Measurements from ENCODE around the gene MVB12B. TPM values are rescaled to one million over a fixed set of nuclear protein-coding genes. Genes with fewer than 3 reads are reported as not detected.
A peak's percentile ranks its signal among the peaks of the same experiment; 100 is the strongest.

MVB12B gene
- total RNA-seq, 2 donors from 2014 or later: 1.1 to 13.3 TPM

GRCh38 chr9:126367139-126367538 is 40.5 kb downstream of the MVB12B start:
- H3K27me3 Mint-ChIP-seq: no peaks in the 10 kb centered on the region
- no peak overlapping the region for H3K27ac Mint-ChIP-seq
- H3K36me3 Mint-ChIP-seq: peaks cover 15% of the 10 kb centered on the region
- peaks cover 0 to 4% of the 10 kb centered on the region in 2 donors for H3K4me1 Mint-ChIP-seq (ENCODE audit: low read depth in 2 of 2)
- no peak overlapping the region for H3K4me3 Mint-ChIP-seq
- ATAC-seq: peak in 1 of 2 donors; percentile 49
- no peak for DNase-seq (ENCODE audit: low spot score)
- peaks cover 2% of the 10 kb centered on the region for H3K9me3 Mint-ChIP-seq

GRCh38 chr9:126367616-126368015 is 41.0 kb downstream of the MVB12B start:
- H3K4me1 Mint-ChIP-seq (ENCODE audit: low read depth in 2 of 2): peaks cover 2 to 4% of the 10 kb centered on the region in 2 donors
- ATAC-seq: no peak
- peaks cover 2% of the 10 kb centered on the region for H3K9me3 Mint-ChIP-seq
- H3K27ac Mint-ChIP-seq: no peak overlapping the region
- H3K4me3 Mint-ChIP-seq: no peak overlapping the region
- H3K36me3 Mint-ChIP-seq: peaks cover 10% of the 10 kb centered on the region
- no peak for DNase-seq (ENCODE audit: low spot score)
- no peaks in the 10 kb centered on the region for H3K27me3 Mint-ChIP-seq

DNA sequence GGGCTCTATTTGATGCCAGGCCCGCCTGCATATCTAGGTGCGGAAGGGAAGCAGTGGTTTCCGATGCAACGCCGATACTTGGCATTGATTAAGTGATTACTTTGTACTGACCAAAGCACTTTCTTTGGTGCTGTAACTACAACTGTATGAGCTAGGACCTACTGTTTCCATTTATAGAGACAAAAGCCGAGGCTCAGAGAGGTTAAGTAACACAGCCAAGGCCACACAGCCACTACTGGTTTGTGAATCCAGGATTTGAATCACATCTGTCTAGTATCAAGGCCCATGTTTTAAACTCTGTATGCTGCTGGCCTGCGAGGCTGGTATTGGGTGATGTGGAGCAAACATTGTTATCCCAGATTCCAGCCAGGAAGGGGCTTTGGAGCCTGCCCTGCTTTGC is 41.4 kb downstream of the MVB12B start:
- Mint-ChIP-seq H3K9me3 (peaks cover 2% of the 10 kb centered on the region), H3K27me3 (no peaks in the 10 kb centered on the region), H3K4me3 (no peak overlapping the region), H3K4me1 (ENCODE audit: low read depth in 2 of 2) (peaks cover 4 to 6% of the 10 kb centered on the region in 2 donors), H3K27ac (no peak overlapping the region), H3K36me3 (peaks cover 9% of the 10 kb centered on the region)
- ATAC-seq: no peak
- no peak for DNase-seq (ENCODE audit: low spot score)

DNA sequence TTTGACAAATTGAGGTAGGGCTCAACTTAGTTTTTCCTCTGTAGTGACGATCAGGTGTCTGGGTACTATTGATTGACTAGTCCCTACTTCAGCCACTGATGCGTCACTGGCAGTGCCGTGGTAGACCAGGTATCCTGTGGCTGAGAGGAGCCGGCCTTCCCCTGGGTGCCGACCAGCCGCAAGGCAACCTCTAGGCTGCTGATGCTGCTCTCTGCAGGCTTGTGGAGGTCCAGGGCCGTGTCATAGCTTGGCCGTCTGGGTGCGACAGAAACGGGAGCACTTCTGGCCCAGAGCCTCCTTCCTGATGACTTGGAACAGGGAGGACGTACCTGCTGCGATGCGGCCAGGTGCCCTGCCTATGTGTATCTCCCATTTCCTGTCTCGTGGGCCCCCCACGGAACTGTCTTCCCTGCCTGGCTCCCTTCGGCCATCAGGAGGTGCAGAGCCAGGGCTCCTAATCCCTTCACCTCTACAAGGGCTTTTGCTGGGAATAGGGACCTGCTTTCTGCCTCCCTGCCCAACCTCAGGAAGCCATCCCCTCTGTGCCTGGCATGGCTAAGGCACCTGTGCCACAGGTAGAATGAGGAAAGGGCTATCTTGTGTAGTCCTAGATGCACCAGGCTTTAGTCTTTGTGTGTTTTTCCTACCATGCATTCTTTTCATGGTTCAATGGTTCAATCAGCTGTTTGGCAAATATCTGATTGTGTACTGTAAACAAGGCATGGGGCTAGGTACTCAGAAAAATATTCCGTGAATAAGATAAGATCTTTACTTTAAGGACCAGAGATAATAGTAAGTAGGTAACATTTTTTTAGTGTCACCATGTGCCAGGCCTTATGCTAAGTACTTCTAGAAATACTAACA is 44.6 kb downstream of the MVB12B start:
- Mint-ChIP-seq H3K36me3 (no peaks in the 10 kb centered on the region), H3K4me1 (ENCODE audit: low read depth in 2 of 2) (peaks cover 4 to 18% of the 10 kb centered on the region in 2 donors), H3K4me3 (no peak overlapping the region), H3K27ac (no peak overlapping the region), H3K27me3 (peaks cover 0 to 2% of the 10 kb centered on the region in 2 donors), H3K9me3 (no peaks in the 10 kb centered on the region)
- DNase-seq (ENCODE audit: low spot score) (no peak), ATAC-seq (no peak)

- peaks cover 0 to 5% of the 10 kb centered on the region in 2 donors for H3K27me3 Mint-ChIP-seq
- ATAC-seq: no peak
- no peak overlapping the region for H3K4me3 Mint-ChIP-seq
- no peaks in the 10 kb centered on the region for H3K9me3 Mint-ChIP-seq
- no peak for DNase-seq (ENCODE audit: low spot score)
- no peak overlapping the region for H3K27ac Mint-ChIP-seq
- no peaks in the 10 kb centered on the region for H3K36me3 Mint-ChIP-seq
- H3K4me1 Mint-ChIP-seq (ENCODE audit: low read depth in 2 of 2): peaks cover 3 to 18% of the 10 kb centered on the region in 2 donors
Measured at GRCh38 chr9:126372716-126373115, 46.1 kb downstream of the MVB12B start.

DNA sequence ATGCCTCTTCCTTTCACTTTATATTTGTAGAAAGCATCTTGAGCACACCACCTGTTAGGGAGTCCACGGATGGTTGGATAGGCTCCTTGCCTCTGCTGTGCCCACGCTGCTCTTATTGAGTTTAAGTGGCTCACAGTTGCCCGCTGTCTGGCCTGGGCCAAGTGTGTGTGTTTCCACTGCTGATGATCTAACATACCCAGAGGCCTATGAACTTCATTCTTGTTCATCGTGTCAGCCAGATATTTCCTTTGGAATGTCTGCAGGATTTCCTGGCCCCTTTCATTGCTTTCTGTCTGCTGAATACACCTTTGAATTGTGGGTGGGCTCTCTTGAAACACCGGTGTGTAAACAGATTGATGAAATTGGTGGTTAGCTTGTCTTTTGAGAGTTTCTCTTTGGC is 46.6 kb downstream of the MVB12B start:
- no peak for ATAC-seq
- Mint-ChIP-seq H3K27ac (no peak overlapping the region), H3K27me3 (peaks cover 0 to 5% of the 10 kb centered on the region in 2 donors), H3K4me3 (no peak overlapping the region), H3K9me3 (no peaks in the 10 kb centered on the region), H3K36me3 (no peaks in the 10 kb centered on the region), H3K4me1 (ENCODE audit: low read depth in 2 of 2) (peaks cover 3 to 18% of the 10 kb centered on the region in 2 donors)
- DNase-seq (ENCODE audit: low spot score): no peak

- no peak for ATAC-seq
- Mint-ChIP-seq H3K27ac (peak overlapping the region in 1 of 2 donors; percentile 35), H3K9me3 (no peaks in the 10 kb centered on the region), H3K4me3 (no peak overlapping the region), H3K36me3 (no peaks in the 10 kb centered on the region), H3K4me1 (ENCODE audit: low read depth in 2 of 2) (peaks cover 3 to 18% of the 10 kb centered on the region in 2 donors), H3K27me3 (peaks cover 0 to 5% of the 10 kb centered on the region in 2 donors)
- DNase-seq (ENCODE audit: low spot score): no peak
Measured at GRCh38 chr9:126374366-126374781, 47.7 kb downstream of the MVB12B start.

DNA sequence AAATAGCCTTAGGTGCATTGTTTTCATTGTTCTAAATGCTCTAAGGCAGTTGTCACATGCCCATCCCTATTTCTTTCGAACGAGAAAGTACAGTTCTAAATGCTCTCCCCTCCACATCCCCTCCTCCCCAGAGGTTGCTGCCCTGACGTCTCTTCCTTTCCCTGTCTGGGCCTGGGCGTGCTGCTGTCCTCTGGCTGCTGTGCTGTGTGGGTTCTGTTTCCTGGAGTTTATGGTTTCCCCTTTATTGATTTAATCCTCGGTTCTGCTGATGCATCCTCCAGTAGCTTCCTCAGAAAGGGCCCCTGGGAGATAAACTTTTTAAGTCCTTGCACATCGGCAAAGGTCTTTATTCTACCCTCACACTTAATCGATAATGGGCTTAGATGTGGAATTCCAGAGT is 48.8 kb downstream of the MVB12B start:
- DNase-seq (ENCODE audit: low spot score) (no peak), ATAC-seq (no peak)
- Mint-ChIP-seq H3K27ac (peak overlapping the region in 1 of 2 donors; percentile 43), H3K36me3 (no peaks in the 10 kb centered on the region), H3K4me1 (ENCODE audit: low read depth in 2 of 2) (peaks cover 3 to 18% of the 10 kb centered on the region in 2 donors), H3K9me3 (no peaks in the 10 kb centered on the region), H3K27me3 (peaks cover 0 to 5% of the 10 kb centered on the region in 2 donors), H3K4me3 (no peak overlapping the region)

DNA sequence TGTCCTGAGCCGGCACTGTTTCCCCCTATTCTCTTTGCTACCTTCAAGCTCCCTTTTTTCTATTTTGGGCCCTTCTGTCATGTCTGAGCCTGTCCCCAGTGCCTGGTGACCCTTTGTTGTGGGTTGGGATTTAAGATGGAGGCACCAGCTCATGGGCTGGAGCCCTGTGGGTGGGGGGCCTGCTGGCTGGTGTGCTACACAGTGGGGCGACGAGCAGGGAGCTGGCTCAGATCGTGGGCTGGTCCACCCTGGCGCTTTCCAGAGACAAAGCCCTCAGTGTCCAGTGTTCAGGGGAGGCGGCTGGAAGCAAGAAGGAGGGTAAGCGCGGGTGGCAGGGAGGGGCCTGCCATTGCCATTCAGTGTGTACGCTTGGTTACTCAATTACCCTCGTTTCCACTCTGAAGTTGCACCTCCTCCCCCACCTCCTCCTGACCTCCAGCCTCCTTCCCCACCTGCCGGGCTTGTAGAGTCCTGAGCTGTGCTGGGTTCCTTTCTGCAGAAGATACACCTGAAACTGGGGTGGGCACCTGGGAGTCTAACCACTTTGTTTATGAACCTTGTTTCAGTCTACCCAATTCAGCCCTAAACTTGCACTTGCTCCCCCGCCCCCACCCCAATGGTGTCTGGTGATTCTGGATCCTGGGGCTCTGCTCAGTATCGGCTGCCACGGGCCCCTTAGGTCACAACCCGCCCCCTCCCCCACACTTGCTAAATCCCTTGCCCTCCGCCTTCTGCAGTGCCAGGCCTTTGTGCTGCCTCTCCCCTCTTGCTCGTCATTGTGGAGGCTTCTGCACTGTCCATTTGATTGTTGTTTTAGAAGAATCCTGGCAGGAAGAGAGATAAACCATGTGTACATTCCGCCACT is 49.9 kb downstream of the MVB12B start:
- Mint-ChIP-seq H3K27me3 (peaks cover 0 to 5% of the 10 kb centered on the region in 2 donors), H3K27ac (no peak overlapping the region), H3K4me3 (no peak overlapping the region), H3K4me1 (ENCODE audit: low read depth in 2 of 2) (peaks cover 3 to 18% of the 10 kb centered on the region in 2 donors), H3K9me3 (no peaks in the 10 kb centered on the region), H3K36me3 (no peaks in the 10 kb centered on the region)
- DNase-seq (ENCODE audit: low spot score): no peak
- no peak for ATAC-seq

DNA sequence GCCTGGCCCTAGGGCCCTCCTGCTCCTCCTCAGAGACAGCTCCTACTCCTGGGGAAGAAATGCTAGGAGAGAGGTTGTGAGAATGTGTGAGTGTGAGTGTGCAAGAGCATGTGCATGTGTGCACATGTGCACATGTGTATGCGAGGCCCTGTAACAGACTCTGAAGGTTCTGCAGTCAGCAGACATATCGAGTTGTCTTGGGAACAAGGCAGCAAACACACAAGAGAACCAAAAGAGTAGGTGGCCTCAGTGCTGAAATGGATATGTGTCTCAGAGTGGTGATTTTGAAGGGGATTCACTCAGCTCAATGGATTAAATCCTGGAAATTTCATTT is 50.5 kb downstream of the MVB12B start:
- no peak overlapping the region for H3K27ac Mint-ChIP-seq
- H3K4me3 Mint-ChIP-seq: no peak overlapping the region
- H3K36me3 Mint-ChIP-seq: no peaks in the 10 kb centered on the region
- DNase-seq (ENCODE audit: low spot score): no peak
- H3K4me1 Mint-ChIP-seq (ENCODE audit: low read depth in 2 of 2): peaks cover 3 to 18% of the 10 kb centered on the region in 2 donors
- ATAC-seq: no peak
- no peaks in the 10 kb centered on the region for H3K9me3 Mint-ChIP-seq
- peaks cover 0 to 5% of the 10 kb centered on the region in 2 donors for H3K27me3 Mint-ChIP-seq

DNA sequence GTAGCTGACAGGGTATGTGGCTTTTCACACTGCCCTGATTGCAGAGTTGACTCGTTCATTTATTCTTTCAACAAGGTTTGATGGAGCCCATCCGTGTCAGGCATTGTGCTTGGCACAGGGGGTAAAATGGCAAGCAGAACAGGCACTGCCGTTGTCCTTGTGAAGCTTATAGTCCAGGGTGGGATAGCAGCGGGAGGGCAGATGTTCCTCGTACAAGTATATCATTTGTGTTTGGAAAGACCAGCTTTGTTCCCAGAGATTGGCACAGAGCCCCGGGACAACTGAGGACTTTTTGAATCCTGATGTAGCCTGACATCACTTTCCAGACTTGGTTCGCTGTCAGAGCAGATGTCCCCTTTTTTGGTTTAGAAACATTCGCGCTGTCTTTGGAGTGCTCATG is 50.9 kb downstream of the MVB12B start:
- no peak overlapping the region for H3K4me3 Mint-ChIP-seq
- H3K27me3 Mint-ChIP-seq: peaks cover 0 to 5% of the 10 kb centered on the region in 2 donors
- no peaks in the 10 kb centered on the region for H3K9me3 Mint-ChIP-seq
- DNase-seq (ENCODE audit: low spot score) (no peak), ATAC-seq (no peak)
- no peak overlapping the region for H3K27ac Mint-ChIP-seq
- peaks cover 3 to 17% of the 10 kb centered on the region in 2 donors for H3K4me1 Mint-ChIP-seq (ENCODE audit: low read depth in 2 of 2)
- no peaks in the 10 kb centered on the region for H3K36me3 Mint-ChIP-seq

DNA sequence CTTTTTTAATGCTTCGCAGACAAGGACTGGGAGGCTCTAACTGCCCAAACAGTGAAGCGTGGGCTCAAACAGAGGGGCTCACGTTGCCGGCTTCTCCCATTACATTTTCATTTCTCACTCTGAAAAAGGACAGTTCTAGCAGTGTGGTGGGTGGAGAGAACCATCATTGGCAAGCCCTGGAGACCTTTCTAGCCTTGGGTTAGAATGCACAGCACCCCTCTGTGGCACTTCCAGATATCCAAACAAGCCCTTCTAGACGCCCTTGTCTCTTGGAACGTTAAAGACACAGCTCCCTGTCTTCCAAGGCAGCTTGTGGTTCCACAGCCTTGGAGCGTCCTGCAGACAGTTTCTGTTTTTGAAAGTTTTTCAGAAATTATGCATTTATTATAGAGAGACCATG is 52.1 kb downstream of the MVB12B start:
- no peaks in the 10 kb centered on the region for H3K9me3 Mint-ChIP-seq
- H3K36me3 Mint-ChIP-seq: no peaks in the 10 kb centered on the region
- ATAC-seq (no peak), DNase-seq (ENCODE audit: low spot score) (no peak)
- H3K4me3 Mint-ChIP-seq: no peak overlapping the region
- peaks cover 3 to 12% of the 10 kb centered on the region in 2 donors for H3K4me1 Mint-ChIP-seq (ENCODE audit: low read depth in 2 of 2)
- H3K27ac Mint-ChIP-seq: no peak overlapping the region
- H3K27me3 Mint-ChIP-seq: peaks cover 0 to 5% of the 10 kb centered on the region in 2 donors

DNA sequence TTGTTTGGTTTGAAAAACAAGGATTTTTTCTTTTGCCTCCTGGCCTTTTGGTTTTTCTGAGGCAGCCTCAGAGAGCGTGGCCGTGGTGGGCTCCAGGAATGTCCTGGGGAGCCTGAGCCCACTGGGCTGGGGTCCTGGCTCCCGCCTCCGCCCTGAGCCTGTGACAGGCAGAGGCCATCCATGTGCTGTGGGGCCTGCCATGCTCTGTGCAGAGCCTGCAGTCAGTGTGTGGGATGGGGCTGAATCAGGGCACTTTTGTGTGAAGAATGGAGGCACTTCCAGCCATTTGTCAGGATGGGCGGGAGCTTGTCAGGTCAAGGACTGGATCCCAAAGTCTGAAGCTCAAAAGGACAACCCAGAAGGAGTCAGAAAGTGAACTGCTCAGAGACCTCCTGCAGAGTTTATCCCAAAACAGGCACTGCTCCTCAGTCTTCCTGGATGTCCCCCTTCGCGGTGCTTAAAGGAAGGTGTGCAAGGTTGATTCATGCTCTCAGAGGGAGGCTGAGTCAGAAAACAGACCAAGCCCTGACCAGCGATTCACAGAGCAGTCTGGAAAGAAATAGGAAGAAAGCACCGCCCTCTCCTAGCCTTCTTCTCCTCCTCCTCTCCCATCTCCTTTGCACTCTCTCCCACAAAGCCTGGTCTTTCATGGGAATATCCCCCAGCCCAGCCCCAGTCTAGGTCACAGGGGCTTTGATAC is 53.2 kb downstream of the MVB12B start:
- H3K27me3 Mint-ChIP-seq: peaks cover 0 to 5% of the 10 kb centered on the region in 2 donors
- H3K9me3 Mint-ChIP-seq: no peaks in the 10 kb centered on the region
- ATAC-seq: no peak
- no peak for DNase-seq (ENCODE audit: low spot score)
- H3K36me3 Mint-ChIP-seq: no peaks in the 10 kb centered on the region
- H3K27ac Mint-ChIP-seq: no peak overlapping the region
- H3K4me1 Mint-ChIP-seq (ENCODE audit: low read depth in 2 of 2): peaks cover 3 to 12% of the 10 kb centered on the region in 2 donors
- no peak overlapping the region for H3K4me3 Mint-ChIP-seq

Measured in natural killer cell treated with Interleukin-12 subunit alpha and Interleukin-12 subunit beta and Interleukin-15 and Interleukin-18, amount 100 ng/mL, for 72 hours (primary cell).